A549 treated with GW870086 at 1 μM for 4 hours (cell line): ENCODE data around the gene DYRK1A. TPM values are rescaled to one million over a fixed set of nuclear protein-coding genes. Genes with fewer than 3 reads are reported as not detected.

Source experiments
- total RNA-seq: library from RNA; stranded (reverse); fragments of 200-300 nt; extraction: Qiagen RNA extraction; gene quantifications from 5 replicates; pipeline ENCODE4 v1.2.3, GENCODE V29; 2022; ENCODE audit warnings: low read depth

The DYRK1A gene
- 10.0 to 14.8 TPM (median 13.0 TPM) in 5 replicates for total RNA-seq

DNA sequence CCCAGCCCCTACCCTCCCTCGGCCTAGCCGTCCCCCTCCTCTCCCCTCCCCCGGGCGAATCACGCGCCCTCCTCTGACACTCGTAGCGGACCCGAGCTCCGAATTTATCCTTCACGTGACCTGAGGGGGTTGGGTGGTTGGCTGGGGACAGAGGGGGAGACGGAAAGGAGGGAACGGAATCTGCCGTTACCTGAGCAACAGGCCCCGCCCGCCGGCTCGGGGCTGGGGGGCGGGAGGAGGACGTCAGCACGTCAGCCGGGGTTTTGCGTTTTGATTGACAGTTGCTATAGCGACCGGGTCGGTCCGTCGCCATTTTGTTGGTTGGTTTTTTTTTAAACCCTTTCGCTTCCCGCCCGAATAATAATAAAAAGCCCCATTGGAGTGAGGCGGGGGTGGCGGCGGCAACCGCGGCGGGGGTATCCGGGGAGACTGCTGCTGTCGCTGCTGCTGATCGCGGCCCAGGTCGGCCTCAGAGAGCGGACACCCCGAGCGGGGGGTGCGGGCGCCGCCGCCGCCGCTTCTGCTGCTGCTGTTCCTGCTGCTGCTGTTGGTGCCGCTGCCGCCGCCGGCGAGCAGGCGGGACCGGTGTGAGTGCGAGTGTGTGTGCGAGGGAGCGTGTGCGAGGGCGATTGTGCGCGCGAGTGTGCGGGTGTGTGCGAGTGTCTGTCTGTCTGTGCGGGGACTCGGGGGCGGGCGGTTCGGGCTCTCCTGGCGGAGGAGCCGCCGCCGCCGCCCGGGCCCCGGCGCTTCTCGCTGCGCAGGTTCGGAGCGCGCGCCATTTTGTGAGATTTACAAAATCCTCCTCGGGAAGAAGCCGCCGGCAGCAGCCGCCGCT lies at the start of gene DYRK1A:
Gene DYRK1A (plus strand): TSS at position 292 of the 835 bp plus-strand sequence. CDS start 53,602 bp downstream, outside the sequence.

Other genes with a start within 250 kb of the DYRK1A start
- gene VPS26C, start 99.4 kb upstream of the DYRK1A start, total RNA-seq = 26.9 to 31.7 TPM (median 29.8 TPM) in 5 replicates